NT2/D1 (cell line): ENCODE measurements around the gene COMT.
A peak's percentile ranks its signal among the peaks of the same experiment; 100 is the strongest.

Experiments used
- DNase-seq: peaks from one replicate; pipeline ENCODE4 v3.0.0-alpha.2; 2011; ENCODE audit warnings: low read depth, low spot score
- H3K27me3 ChIP-seq: 2 replicates; pipeline ENCODE4 v1.6.0; 2011; ENCODE audit warnings: mild to moderate bottlenecking; ENCODE audit not compliant: insufficient read length, insufficient read depth
- H3K36me3 ChIP-seq: 2 replicates; pipeline ENCODE4 v1.6.1; 2011; ENCODE audit warnings: mild to moderate bottlenecking, low read length, mixed read lengths; ENCODE audit not compliant: insufficient read depth, insufficient read length
- H3K4me1 ChIP-seq: 2 replicates; pipeline ENCODE4 v1.5.1; 2011; ENCODE audit not compliant: insufficient read depth, insufficient read length
- H3K4me3 ChIP-seq: 2 replicates; pipeline ENCODE4 v1.5.1; 2011; ENCODE audit warnings: low read depth; ENCODE audit not compliant: insufficient read length
- H3K9ac ChIP-seq: 2 replicates; pipeline ENCODE4 v1.6.0; 2011; ENCODE audit warnings: low read depth; ENCODE audit not compliant: insufficient read length
- H3K9me3 ChIP-seq: 2 replicates; pipeline ENCODE4 v1.5.1; 2011; ENCODE audit warnings: mild to moderate bottlenecking, low read length; ENCODE audit not compliant: insufficient read depth
- SUZ12 ChIP-seq: IDR thresholded peaks from 2 replicates; pipeline ENCODE4 v1.6.1; 2011; ENCODE audit not compliant: insufficient read length, insufficient read depth; ENCODE audit errors: extremely low read depth
- YY1 ChIP-seq: IDR thresholded peaks from 2 replicates; pipeline ENCODE4 v1.6.1; 2011; ENCODE audit not compliant: insufficient read length, insufficient read depth
- ZNF274 ChIP-seq: IDR thresholded peaks from 2 replicates; pipeline ENCODE4 v1.6.1; 2011; ENCODE audit warnings: mild to moderate bottlenecking, low read depth, low read length

COMT gene

DNA sequence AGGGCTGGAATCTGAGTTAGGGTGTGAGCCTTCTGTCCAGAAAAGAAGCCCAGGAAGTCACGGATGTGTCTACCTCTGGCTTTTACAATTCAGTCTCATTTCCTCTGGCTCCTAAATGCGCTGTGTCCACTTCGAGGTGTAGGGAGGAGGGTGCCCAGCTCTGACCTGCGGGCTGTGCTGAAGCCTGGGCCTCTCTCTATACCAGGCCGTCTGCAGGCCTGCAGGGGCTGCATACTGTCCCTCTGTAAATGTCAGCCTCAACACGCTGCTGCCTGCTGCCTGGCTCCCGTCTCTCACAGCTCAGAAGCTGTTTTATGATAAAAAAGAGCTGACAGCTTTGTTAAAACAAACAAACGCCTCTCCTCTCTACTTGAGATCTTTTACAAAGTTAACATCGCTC, 60.6 kb downstream of the COMT start:
- TF ChIP-seq ZNF274 (no peak), SUZ12 (no peak), YY1 (no peak)
- DNase-seq: no peak
- peak overlapping the region; percentile 24 for H3K9ac ChIP-seq
- peaks cover 20% of the 10 kb centered on the region for H3K9me3 ChIP-seq
- no peaks in the 10 kb centered on the region for H3K36me3 ChIP-seq
- H3K27me3 ChIP-seq: no peaks in the 10 kb centered on the region
- no peak overlapping the region for H3K4me3 ChIP-seq
- peaks cover 25% of the 10 kb centered on the region for H3K4me1 ChIP-seq

DNA sequence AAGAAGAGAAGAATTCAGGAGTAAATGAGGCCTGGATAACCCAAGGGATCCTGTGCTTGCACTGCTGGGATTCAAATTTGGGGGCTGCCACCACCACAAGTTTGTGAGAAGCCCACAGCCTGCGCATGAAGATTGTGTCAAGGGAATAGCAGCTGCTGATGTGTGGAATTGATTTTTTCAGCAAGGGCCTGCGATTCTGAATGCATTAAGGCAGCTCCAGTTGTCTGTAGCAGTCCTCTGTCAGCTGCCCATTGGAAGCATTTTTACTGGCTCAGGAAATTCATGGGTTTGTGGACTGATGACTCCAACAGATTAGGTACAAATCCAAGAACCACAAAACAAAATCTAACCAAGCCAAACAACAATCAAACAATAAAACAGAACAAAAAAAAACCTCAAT, 61.1 kb downstream of the COMT start:
- TF ChIP-seq SUZ12: no peak
- no peak for TF ChIP-seq YY1
- no peak for TF ChIP-seq ZNF274
- Histone ChIP-seq H3K9me3 (peaks cover 20% of the 10 kb centered on the region), H3K4me3 (no peak overlapping the region), H3K27me3 (no peaks in the 10 kb centered on the region), H3K36me3 (no peaks in the 10 kb centered on the region), H3K4me1 (peaks cover 25% of the 10 kb centered on the region), H3K9ac (no peak overlapping the region)
- DNase-seq: no peak

DNA sequence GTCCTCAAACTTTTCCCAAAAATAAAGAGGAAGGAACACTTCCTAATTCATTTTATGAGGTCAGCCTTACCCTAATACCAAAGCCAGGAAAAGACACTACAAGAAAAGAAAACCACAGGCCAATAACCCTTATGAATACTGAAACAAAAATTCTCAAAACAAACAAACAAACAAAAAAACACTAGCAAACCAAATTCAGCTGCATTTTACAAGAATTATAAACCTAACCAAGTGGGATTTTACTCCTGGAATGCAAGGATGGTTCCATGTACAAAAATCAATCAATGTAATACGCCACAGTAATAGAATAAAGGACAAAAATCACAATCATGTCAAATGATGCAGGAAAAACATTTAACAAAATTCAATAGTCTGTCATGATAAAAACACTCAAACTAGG, 61.7 kb downstream of the COMT start:
- H3K4me1 ChIP-seq: peaks cover 23% of the 10 kb centered on the region
- no peak overlapping the region for H3K9ac ChIP-seq
- DNase-seq: no peak
- no peaks in the 10 kb centered on the region for H3K36me3 ChIP-seq
- TF ChIP-seq SUZ12 (no peak), YY1 (no peak), ZNF274 (no peak)
- no peak overlapping the region for H3K4me3 ChIP-seq
- peaks cover 20% of the 10 kb centered on the region for H3K9me3 ChIP-seq
- no peaks in the 10 kb centered on the region for H3K27me3 ChIP-seq

DNA sequence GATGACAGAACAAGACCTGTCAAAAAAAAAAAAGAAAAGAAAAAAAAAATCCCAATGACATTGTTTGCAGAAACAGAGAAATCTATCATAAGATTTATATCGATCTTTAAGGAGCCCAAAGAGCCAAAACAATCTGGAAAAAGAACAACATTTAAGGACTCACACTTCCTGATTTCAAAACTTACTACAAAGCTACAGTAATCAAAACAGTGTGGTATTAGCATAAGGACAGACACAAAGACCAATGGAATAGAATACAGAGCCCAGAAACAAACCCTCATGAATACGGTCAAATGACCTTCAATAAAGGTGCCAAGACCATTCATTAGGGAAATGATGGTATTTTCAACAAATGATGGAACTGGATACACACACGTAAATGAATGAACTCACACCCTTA, 62.9 kb downstream of the COMT start:
- Histone ChIP-seq H3K9ac (no peak overlapping the region), H3K36me3 (no peaks in the 10 kb centered on the region), H3K4me1 (peaks cover 19% of the 10 kb centered on the region), H3K4me3 (no peak overlapping the region), H3K9me3 (peaks cover 20% of the 10 kb centered on the region), H3K27me3 (no peaks in the 10 kb centered on the region)
- DNase-seq: no peak
- TF ChIP-seq ZNF274 (no peak), YY1 (no peak), SUZ12 (no peak)

DNA sequence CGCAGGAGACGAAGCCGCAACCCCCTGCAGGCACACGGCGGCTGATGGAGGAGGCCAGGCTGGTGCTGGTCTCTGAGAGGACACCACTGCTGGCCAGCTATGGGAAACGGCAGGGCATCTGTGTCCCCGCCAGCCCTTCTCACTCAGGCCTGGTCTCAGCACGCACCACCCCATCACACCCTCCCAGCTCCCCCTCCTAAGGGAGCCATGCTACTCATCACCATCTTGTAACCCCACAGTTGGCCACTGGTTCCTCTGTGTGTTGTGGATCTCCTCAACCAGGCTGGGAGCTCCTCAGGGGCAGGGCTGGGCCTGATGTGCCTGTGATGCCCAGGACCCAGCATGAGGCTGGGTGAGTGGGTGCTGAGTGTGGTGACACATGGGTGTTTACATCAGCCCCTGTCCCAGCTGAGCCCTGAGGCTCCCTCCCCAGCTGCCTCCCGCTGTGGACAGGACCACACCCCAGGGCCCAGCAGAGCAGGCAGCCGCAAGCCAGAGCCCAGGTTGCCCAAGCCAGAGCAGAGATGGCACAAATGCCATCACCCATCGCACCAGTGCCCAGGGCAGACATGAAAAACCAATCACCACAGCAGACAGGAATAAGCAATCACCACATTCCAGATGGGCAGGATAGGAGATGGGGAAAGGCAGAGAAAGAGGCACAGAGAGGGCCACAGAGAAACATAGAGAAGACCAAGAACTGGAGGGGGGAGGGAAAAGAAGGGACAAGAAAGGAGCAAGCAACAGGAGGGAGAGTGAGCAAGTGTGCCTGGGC, 66.8 kb downstream of the COMT start:
- H3K27me3 ChIP-seq: no peaks in the 10 kb centered on the region
- no peak overlapping the region for H3K4me3 ChIP-seq
- peaks cover 15% of the 10 kb centered on the region for H3K9me3 ChIP-seq
- peaks cover 13% of the 10 kb centered on the region for H3K4me1 ChIP-seq
- H3K9ac ChIP-seq: no peak overlapping the region
- no peak for TF ChIP-seq YY1
- no peak for TF ChIP-seq SUZ12
- no peak for TF ChIP-seq ZNF274
- no peak for DNase-seq
- no peaks in the 10 kb centered on the region for H3K36me3 ChIP-seq

DNA sequence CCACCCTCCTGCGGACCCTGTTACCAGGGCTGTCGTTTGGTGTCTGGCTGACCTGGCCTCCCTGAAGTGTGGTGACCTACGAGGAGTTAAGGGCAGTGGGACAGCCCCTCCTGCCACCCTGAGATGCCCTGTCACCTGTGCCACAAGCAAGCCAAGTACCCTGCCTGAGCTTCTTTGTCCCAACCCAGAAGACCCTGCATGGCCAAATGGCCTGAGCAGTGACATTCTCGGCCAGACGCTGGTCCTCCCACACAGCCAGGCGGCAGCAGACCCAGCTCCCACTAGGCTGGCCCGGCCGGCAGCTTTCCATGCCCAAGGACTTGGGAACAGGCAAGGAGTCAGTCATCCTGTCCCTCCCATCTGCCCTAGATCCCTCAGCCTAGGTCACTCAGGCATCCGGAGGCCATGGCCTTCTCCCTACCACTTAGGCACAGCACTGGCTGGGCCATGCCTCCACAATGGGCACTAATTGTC, 67.5 kb downstream of the COMT start:
- DNase-seq: no peak
- H3K9ac ChIP-seq: no peak overlapping the region
- H3K4me3 ChIP-seq: no peak overlapping the region
- TF ChIP-seq YY1 (no peak), SUZ12 (no peak), ZNF274 (no peak)
- no peaks in the 10 kb centered on the region for H3K36me3 ChIP-seq
- H3K4me1 ChIP-seq: peaks cover 13% of the 10 kb centered on the region
- no peaks in the 10 kb centered on the region for H3K27me3 ChIP-seq
- H3K9me3 ChIP-seq: peaks cover 8% of the 10 kb centered on the region

DNA sequence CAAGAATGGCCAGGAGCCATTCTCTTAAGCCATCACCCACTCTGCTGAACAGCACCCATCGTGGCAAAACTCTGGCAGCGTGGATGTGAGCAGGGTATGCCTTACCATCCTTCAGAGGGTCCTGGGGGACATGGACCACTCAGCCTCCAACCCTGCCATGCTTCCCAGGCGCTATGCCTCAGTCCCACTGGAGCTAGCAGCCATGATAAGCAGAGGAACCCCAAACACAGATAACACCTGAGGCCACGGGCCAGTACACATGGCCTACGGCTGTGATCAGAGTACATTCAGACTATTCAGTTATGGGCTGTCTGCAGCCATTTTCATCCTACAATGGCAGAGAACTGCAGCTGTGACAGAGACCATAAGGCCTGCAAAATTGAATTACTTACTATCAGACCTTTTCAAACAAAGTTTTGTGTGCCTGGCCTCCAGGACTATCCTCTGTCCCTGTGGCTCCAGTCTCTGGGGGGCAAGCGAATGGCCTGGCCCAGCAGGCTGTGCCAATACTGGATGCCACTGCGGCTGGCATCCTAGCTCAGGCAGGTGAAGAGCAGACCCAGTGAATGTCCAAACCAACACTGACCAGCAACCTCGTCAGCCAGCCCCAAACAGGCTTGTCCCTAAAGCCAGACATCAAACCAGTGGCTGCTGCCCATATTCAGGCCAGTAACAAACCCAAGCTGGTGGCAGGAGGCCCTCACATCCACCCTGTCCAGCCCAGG, 68.2 kb downstream of the COMT start:
- peaks cover 4% of the 10 kb centered on the region for H3K27me3 ChIP-seq
- H3K9ac ChIP-seq: no peak overlapping the region
- no peak overlapping the region for H3K4me3 ChIP-seq
- peaks cover 1% of the 10 kb centered on the region; the same call in 1 of the 2 replicates for H3K9me3 ChIP-seq
- H3K4me1 ChIP-seq: peaks cover 13% of the 10 kb centered on the region
- no peak for DNase-seq
- H3K36me3 ChIP-seq: no peaks in the 10 kb centered on the region
- no peak for TF ChIP-seq SUZ12
- no peak for TF ChIP-seq ZNF274
- TF ChIP-seq YY1: no peak
